ENCODE results near the gene PPHLN1.

PPHLN1 gene

GRCh38 chr12:42428850-42429249 lies 102.9 kb downstream of the PPHLN1 start:
- TF ChIP-seq CTCF (IDR thresholded peaks at IDR 0.05; ENCODE audit: low read depth, low read length) = no peak
- Histone ChIP-seq H3K27me3 (ENCODE audit: insufficient read depth, low read depth, severe bottlenecking) (no peaks in the 10 kb centered on the region), H3K36me3 (no peaks in the 10 kb centered on the region; the same call in 1 of the 2 replicates), H3K4me3 (ENCODE audit: low read depth, low read length) (no peak overlapping the region), H3K9me3 (ENCODE audit: severe bottlenecking) (no peaks in the 10 kb centered on the region), H3K27ac (no peak overlapping the region)
- DNase-seq = no peak

DNA sequence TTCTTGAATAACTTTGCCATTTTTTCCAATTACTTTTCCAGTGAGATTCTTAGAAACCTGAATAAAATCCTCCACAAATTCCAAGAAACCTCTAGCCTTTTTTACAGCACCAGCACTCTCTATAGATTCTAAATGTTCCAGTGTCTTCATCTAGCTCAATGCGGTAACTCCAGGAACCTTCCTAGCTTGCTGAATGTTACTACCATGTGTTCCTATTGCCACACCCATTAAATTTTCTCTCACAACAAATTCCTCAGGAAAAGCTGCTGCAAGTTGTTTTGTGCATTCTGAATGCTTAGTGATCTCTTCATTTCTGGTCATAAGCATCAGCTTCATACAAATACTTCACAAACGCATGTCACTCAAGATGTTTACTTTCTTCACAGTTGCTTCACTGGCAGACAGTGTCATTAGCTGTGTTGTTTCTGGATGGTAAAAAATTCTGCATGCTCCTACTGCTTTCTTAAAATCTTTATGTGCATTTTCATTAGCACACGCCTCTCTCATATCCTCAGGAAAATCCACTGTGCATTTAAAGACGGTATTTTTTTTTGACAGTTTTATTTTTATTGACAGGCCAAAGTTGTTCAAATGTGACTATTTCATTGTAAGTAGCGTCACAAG lies 106.7 kb downstream of the PPHLN1 start:
- no peak for DNase-seq
- no peaks in the 10 kb centered on the region for H3K27me3 ChIP-seq (ENCODE audit: insufficient read depth, low read depth, severe bottlenecking)
- no peak overlapping the region for H3K4me3 ChIP-seq (ENCODE audit: low read depth, low read length)
- H3K27ac ChIP-seq = no peak overlapping the region
- H3K36me3 ChIP-seq = no peaks in the 10 kb centered on the region
- no peak for TF ChIP-seq CTCF (IDR thresholded peaks at IDR 0.05; ENCODE audit: low read depth, low read length)
- H3K9me3 ChIP-seq (ENCODE audit: severe bottlenecking) = no peaks in the 10 kb centered on the region

- H3K27me3 ChIP-seq (ENCODE audit: insufficient read depth, low read depth, severe bottlenecking) = no peaks in the 10 kb centered on the region
- no peak for TF ChIP-seq CTCF (IDR thresholded peaks at IDR 0.05; ENCODE audit: low read depth, low read length)
- no peaks in the 10 kb centered on the region for H3K9me3 ChIP-seq (ENCODE audit: severe bottlenecking)
- peaks cover 32% of the 10 kb centered on the region for H3K36me3 ChIP-seq
- H3K4me3 ChIP-seq (ENCODE audit: low read depth, low read length) = no peak overlapping the region
- H3K27ac ChIP-seq = no peak overlapping the region
- DNase-seq = no peak
Observed at GRCh38 chr12:42440608-42441007, 114.6 kb downstream of the PPHLN1 start.

DNA sequence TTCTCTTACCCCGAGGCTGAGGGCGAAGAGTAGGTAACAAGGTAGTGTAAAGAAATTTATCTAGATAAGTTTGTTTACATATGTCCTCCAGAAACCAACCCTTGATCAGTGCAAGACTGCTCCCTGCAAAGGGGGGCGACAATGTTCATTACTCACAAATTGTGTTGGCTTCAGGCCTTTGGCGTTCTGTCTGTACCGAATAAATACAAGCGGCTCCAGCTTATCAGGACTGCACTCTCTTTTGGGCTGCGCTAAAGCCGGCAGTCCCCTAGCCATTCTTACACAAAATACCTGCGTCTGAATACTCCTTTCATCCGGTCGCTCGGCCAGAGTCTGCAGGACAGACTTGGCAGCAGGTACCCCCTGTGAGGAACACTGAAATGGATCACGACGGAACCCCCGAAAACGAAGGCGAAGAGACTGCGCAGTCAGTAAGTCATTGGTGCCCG lies 116.4 kb downstream of the PPHLN1 start:
- TF ChIP-seq CTCF (IDR thresholded peaks at IDR 0.05; ENCODE audit: low read depth, low read length) = no peak
- no peaks in the 10 kb centered on the region for H3K27me3 ChIP-seq (ENCODE audit: insufficient read depth, low read depth, severe bottlenecking)
- DNase-seq = no peak
- no peak overlapping the region for H3K4me3 ChIP-seq (ENCODE audit: low read depth, low read length)
- H3K27ac ChIP-seq = no peak overlapping the region
- no peaks in the 10 kb centered on the region for H3K9me3 ChIP-seq (ENCODE audit: severe bottlenecking)
- peaks cover 32% of the 10 kb centered on the region for H3K36me3 ChIP-seq

DNA sequence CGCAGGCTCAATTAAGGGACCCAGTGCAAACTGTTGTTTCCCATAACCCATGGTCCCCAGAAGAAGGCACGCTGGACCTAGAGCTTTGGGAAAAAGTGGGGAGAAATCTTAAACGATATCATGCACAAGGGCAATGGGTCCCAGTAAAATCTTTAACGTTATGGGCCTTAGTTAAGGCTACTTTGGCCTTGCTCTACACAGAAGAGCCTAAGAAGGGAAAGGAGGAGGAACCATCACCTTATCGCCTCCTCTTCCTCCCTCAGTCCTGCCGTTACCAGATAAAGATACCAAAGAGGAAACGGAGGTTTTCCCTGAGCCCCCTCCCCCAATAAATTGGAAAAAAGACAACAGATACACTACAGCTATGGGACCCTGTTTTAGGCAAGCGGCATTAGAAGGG lies 116.9 kb downstream of the PPHLN1 start:
- Histone ChIP-seq H3K36me3 (peaks cover 32% of the 10 kb centered on the region), H3K4me3 (ENCODE audit: low read depth, low read length) (no peak overlapping the region), H3K9me3 (ENCODE audit: severe bottlenecking) (no peaks in the 10 kb centered on the region), H3K27ac (no peak overlapping the region), H3K27me3 (ENCODE audit: insufficient read depth, low read depth, severe bottlenecking) (no peaks in the 10 kb centered on the region)
- TF ChIP-seq CTCF (IDR thresholded peaks at IDR 0.05; ENCODE audit: low read depth, low read length) = no peak
- no peak for DNase-seq
